Stimulated activated CD8-positive, alpha-beta memory T cell treated with anti-CD3 and anti-CD28 coated beads, Interleukin-12 subunit alpha, Interleukin-12 subunit beta, amount 100 ng/mL, for 1 hour (primary cell): ENCODE measurements around the gene UBE2H.
A peak's percentile ranks its signal among the peaks of the same experiment; 100 is the strongest.

ENCODE experiments used
- DNase-seq: peaks from one replicate; pipeline ENCODE4 v3.0.0-alpha.2; 2020; ENCODE audit warnings: low read depth

Gene UBE2H

DNA sequence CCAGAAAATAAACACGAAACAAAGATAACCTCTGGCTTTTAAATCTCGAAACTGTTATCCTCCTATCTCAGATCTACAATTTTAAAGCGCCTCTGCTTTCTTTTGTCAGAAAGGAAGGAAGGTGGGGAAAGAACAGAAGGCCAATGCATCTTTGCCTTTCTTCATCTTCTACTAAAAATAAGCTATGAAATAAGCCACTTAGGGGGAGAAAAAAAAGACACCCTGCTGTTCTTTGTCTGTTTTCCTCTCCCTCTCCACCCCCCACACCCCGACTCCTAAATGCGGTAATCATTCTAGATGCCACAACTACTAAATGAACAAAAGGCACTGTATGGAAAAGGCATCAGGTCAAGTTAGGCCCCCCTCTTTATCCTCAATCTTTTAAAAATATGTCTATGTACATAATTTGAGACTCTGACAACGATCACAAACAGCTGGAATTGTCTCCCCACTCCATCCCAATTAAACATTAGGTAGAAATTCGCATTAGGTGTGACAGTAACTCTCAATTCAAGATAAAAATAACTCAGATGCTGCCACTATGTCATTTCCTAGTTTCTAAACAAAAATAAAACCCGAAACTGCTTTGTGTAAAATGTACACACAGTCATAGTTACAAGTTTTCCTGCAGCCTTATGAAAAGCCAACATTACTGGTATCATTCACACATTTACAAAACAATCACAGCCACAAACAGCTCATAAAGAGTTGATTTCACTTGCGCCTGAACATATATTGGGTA lies 2.4 kb downstream of the UBE2H start:
- DNase-seq, result no peak

DNA sequence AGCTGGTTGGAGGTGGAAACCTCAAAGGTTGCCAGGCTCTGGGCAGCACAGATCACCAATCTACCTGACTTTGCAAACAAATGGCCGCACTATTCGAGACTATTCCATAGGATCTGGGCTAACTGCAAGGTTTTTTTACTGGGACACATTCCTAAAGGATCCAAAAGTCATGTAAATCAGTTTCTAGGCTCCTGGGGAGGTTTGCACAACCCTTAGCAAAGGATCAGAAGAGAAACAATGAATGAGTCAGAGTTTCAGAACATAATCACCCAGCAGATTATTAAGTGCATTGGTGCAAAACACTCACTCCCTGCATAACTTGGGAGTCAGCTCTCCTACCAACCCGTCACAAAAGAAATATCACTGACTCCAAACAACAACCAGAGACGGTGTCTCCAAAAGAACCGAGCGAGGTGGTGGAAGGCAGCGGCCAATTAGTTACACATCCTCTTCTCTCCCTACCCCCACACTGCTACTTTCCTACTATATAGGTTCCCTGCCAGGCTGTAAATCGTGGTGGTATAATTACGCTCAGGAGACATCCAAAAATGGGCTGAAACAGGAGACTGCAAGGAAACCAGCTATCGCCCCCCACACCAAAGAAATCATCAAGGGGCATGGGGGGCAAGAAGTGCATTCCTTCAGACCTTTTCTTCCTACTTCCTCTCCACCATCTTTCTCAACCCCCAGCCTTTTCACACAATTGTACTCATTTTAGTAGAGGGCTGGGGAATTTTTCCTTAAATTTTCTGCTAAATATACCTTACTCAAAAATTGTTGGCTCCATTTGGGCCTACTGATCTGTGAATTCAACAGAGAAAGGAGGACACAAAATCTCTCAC lies 3.2 kb downstream of the UBE2H start:
- no peak for DNase-seq

DNA sequence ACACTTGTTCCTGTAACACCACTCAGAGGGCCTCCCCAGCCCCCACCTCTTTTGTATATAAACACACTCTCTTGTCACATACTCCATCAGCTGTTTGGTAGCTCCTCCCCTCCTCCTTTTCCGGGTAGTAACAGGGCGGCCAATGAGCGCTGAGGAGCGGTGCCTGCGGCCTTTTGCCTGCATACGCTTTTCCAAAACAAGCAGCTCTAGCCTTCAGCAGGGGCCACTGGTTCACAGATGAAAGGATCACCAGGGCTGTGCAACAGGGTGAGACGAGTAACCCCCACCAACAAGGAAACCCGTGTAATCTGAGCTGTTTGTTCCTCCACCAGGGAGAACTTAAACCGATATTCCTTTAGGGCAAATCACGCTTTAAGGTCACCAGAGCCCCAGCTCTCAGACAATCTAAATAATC lies 3.9 kb downstream of the UBE2H start:
- peak; percentile 76 for DNase-seq

DNA sequence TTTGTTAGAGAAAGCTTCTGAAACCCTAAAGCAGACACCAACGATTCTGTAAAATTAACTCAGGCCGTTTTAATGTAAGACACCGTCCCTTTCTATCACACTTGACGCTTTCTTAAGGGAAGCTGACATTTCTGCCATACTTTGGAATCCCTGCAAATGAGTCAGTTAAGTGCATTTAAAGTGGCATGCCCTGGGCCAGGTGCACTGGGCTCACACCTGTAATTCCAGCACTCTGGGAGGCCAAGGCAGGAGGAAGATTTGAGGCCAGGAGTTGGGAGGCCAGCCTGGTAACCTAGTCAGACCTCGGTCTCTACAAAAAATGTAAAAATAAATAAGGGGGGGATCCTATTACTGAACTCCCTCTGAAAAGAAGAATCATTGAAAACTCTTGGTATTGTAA lies 4.4 kb downstream of the UBE2H start:
- no peak for DNase-seq

DNA sequence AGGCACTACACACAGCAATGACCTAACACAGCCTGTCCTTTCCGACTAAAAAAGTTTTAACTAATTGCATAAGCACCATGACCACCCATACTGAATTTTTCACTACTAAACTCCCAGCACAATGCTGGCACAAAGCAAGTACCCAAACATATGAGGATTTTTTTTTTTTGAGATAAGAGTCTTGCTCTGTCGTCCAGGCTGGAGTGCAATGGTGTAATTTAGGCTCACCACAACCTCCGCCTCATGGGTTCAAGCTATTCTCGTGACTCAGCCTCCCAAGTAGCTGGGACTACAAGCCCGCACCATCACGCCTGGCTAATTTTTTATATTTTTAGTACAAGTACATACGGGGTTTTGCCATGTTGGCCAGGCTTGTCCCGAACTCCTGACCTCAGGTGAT lies 5.1 kb downstream of the UBE2H start:
- no peak for DNase-seq

DNA sequence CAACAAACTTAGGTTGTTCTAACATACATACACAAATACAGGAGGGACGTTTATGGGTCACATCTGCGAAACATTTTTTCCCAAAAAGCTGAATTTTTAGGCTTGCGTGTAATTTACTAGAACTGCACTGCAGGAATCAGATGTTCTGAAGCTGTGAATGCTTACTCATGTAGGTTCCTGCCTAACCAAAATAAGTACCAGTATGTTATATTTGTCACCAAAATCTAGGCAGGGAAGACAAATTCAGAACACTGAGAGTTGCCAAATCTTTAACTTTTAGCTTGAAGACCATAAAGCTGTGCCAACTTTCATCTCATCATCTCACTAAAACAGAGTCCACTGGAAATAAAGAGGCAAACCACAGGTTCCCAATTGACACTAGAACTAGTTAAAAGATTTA lies 5.7 kb downstream of the UBE2H start:
- DNase-seq, result no peak

DNA sequence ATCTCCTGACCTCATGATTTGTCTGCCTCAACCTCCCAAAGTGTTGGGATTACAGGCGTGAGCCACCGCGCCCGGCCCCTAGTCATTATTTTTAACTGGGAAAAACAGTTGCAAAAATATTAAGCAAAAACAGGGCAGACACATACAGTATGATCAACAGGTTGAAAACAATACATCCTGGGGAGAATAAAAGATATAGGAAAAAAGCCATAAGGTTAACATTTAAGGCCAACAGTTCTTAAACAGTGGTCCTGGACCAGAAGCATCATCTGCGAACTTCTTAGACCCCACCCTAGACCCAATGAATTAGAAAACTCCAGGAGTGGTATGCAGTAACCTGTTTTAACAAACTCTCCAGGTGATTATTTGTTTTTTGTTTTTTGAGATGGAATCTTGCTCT lies 6.5 kb downstream of the UBE2H start:
- no peak for DNase-seq

DNA sequence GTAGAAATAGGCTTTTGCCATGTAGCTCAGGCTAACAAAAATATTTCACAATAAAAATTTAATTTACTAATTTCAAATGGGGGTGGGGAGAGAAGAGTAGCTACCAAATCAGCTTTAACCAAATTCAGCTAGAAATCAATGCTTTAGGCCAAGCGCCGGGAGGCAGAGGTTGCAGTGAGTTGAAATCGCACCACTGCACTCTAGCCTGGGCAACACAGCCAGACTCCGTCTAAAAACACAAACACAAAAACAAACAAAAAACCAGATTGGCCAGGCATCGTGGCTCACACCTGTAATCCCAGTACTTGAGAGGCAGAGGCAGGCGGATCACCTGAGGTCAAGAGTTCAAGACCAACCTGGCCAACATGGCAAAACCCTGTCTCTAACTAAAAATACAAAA lies 9.4 kb downstream of the UBE2H start:
- no peak for DNase-seq

DNA sequence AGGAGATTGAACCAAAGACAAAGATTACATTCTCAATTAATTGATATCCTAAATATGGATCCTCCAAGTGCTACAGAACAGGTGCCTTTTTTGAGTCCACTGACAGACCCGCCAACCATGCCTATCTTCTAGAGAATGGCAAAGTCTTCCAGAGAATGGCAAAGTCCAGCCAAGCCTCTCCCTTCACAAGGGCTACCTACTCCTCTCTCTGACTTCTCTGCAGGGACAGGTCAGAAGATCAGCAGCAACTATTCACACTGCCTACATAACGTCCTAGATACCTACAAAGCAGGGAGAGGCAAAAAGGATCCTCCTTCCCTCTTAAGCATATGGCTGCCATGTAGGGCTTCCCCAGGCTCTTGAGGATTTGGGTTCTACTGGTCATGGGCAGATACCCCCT lies 12.4 kb downstream of the UBE2H start:
- DNase-seq, result no peak

DNA sequence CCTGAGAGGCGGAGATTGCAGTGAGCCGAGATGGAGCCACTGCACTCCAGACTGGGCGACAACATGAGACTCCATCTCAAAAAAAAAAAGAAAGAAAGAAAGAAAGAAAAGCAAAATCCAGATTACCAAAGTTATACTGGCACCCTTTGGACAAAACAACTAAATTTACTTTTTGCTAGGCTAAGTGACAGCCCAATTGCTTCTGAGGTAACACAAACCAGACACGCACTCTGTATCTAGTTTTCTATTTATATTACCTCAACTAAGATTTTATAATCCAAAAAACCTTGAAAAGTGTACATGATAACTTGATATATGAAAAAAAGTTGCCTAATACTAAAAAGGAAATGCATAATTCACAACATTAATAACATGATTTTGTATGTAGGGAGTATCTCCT lies 12.9 kb downstream of the UBE2H start:
- no peak for DNase-seq

DNA sequence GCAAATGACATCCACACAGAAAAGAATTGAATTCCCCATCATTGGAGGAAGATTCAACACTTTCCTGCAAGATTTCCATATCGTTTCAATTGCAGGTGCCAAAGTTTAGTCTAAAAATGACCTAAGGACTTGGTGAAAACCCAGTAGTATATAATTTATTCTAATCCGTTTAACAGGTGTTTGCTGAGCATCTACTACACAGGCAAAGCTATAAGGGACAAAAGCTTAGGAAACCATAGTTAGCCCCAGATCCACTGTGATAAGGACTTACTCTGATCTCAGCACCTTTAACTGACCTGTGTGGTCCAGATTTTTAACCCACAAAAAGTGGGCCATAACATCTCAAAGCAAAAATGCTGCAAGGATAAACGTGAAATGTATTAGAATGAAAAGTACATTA lies 19.1 kb downstream of the UBE2H start:
- DNase-seq, result no peak

DNA sequence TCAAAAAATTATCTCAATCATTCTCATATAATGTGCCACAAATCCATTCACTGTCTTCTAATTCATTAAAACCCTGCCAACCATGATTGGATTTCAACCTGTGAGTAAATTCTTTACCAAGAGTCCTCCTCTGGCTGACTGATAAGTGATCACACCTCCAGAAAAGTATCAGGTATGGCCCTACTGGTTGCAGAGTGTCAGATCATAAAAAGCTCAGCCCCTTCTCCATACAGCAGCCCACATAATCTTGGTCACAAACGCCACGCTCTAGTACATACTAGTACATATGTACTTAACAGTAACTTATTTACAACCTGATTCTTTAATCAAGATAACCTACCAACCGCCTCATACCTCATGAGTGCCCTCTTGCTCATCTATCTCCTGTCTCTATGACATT lies 26.1 kb downstream of the UBE2H start:
- no peak for DNase-seq

DNA sequence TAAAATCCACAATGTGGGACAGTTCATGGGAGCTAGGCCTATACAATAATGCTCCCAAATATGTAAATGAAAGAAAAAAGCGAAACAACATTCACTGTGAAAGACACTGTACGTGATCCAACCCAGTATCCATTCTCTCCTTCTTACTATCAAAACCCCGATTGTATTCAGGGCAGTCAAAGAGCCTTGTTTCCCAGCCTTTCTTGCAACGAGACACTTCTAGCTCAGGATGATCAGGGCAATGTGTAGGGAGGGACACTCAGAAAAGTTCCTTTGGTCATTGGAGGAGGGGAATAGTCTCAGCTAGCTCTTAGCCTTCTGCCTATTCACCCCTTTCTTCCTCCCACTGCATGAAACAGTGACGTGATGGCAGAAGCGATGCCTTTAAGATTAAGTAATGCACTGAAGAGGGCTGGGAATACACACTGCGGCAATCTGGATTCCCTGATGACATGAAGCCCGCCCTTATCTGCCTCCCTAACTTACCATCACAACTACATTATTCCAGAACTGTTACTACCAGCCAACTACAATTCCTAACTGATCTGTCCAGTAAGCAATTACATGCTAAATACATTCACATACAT lies 27.3 kb downstream of the UBE2H start:
- DNase-seq, result no peak

DNA sequence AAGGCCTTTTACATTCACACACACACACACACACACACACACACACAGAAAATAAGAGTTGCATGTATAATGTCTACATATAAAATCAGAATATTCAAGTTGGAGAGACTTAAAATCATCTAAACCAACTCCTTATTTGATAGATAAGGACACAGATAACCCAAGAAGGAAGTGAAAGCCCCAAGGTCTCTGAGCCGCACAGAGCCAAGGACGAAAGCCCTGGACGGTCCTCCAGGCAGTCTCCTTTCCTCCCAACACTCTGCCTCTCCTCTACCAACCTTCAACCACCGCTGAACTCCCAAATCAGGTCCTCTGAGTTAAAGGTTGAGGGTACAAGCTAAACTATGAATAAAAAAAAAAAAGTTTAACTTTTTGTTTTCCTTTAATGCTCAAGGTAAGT lies 28.2 kb downstream of the UBE2H start:
- DNase-seq, result no peak

DNA sequence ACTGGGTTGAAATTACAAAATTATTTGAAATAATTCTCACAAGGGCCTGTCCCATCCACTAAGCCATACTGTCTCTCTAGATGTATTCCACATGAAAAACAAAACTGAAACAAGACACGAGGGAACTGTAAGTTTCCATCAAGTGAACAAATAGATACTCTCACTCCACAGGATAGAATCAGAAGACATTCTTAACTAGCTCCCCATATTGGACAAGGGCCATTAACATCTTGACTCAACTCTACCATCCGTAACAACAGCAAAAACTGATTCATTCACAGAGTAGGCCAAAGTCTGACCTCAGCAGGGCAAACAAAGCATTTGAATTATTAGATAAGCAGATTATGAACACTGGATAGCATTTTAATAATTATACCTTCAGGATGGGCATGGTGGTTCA lies 29.1 kb downstream of the UBE2H start:
- DNase-seq, result no peak

DNA sequence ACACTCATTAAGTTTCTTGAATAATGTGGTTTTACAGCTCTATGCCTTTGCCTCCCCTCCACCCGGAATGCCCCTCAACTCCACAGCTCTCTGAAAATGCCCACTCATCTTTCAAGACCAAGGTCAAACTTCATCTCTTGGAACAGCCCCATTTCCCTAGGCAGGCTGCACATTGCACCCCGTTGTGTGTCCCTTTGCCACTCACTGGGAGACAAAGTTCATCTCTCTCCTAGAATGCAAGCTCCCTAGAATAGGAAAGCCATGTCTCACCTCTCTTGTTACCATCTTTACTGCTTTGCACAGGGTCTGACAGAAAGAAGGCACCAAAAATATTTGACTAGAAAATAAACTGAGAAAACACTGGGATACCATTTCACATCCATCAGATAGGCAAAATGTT lies 33.3 kb downstream of the UBE2H start:
- no peak for DNase-seq

DNA sequence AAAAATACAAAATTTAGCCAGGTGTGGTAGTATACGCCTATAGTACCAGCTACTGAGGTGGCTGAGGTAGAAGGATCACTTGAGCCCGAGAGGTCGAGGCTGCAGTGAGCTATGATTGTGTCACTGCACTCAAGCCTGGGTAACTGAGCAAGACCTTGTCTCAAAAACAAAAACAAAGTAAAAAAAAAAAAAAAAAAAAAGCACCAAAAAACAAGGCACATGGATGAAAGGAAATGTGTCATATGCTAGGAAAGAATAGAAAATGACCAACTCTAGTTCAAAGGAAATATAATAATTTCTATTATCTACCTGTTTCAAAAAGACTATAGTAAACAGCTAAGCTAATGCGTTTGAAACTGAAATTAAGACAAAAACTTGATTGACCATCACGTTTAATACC lies 33.8 kb downstream of the UBE2H start:
- no peak for DNase-seq

DNA sequence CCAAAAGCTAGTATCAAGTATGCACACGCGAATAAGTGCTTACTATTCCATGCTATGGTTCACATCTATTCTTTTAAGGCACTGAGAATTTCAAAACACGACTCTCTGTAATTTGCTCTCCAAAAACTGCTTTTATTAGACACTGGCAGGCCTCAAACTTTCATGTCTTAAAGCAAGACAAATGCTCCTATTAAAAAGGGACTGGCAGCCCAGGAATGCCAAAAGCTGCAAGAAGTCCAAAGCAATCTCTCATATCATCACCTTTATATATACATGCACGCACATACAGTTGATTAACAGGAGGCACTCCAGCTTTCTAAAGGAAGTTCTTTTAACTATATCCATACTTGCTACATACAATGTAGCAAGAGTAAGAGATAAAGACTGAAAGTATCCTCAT lies 34.8 kb downstream of the UBE2H start:
- DNase-seq, result no peak

DNA sequence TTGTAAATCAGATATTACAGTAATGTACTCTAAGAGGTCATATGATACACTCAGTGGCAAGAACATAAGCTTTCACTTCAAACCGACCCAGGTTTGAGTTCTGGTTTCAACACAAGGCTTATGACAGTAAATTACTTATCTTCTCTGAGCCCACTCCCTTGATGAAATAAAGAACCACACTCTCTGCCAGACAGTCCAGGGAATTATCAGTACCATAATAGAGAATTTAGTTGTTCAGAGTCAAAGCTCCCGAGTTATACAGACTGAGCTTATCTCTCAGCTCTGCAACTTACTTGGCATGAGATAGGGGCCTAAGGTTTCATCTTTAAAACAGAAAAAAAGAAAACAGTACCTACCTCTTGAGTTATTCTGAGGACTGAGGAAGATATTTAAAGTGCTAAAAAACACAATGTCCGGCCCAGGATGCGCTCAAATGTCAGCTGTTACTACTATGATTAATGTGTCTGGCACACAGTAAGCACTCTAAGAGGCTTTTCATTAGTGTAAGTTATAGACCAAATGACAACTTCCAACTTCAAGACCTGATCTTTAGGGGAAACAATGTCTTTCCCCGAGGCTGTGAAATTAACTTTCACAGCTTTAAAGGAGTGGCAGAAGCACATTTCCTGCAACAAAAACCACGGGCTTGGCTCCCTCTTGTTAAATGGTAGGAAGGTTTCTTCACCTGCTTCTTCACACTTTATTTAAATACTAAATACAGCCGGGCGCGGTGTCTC lies 38.1 kb downstream of the UBE2H start:
- no peak for DNase-seq

DNA sequence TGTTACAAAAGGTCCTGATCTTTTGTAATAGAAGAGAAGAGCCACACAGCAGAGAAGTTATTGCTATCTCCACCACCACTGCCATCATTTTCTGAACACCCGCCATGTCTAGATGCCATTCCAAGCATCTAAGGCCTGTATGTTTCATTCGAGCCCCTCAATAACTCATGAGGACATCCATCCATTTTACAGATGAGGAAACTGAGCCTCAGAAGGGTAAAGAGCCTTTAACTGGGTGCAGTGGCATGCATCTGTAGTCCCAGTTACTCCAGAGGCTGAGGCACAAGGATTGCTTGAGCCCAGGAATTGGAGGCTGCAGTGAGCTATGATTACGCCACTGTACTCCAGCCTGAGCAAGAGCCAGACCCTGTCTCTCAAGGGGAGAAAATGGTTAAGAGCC lies 39.3 kb downstream of the UBE2H start:
- DNase-seq, result no peak

DNA sequence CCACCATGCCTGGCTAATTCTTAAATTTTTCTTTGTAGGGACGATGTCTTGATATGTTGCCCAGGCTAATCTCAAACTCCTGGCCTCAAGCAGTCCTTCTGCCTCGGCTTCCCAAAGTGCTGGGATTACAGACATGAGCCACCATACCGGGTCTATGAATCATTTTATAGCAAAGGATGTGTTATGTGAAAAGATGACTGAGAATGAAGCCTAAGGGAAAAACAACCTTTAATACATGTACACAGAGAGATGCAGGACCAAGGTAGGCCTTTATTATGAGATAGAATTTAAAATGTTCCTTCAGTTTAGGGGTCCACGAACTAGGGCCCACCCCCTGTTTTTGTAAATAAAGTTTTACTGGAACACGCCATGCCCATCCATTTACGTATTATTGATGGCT lies 41.0 kb downstream of the UBE2H start:
- DNase-seq, result no peak

DNA sequence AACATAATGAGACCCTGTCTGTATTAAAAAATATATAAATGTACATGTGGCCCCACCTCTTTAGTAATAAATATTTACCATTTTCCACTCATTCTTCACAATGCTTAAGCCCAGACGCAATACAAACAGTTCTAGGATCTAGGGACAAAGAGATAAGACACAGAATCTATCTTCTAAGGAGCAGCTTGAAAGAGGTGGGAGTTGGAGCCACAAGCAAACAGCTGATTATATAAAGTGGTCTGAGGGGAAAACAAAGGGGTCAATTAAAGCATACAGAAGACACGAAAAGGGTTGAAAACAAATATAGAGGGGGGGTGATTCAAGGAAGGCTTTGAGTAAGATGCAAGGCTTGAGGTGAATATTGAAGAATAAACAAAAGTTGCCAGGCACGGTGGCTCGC lies 43.1 kb downstream of the UBE2H start:
- DNase-seq, result no peak

DNA sequence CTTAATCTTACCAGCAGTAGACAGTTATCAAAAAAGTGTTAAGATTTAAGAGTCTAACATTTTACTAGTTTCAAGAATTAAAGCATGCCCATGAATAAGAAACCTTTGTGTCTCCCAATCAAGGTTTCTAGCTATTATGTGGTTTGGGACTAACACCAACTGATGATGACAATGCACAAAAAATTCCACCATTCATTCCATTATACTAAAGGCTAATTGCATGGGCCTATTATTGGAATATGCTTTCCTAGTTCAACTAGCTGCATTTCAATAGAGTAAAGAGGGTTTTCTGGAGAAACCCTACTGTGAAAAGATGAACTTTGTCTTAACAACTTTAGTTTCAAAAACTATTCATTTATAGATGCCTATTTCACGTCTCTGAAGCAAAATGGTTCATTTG lies 44.6 kb downstream of the UBE2H start:
- no peak for DNase-seq
